Thyroid gland (tissue), 4 donors: ENCODE measurements around the gene IL25. TPM values are rescaled to one million over a fixed set of nuclear protein-coding genes. Genes with fewer than 3 reads are reported as not detected.
A peak's percentile ranks its signal among the peaks of the same experiment; 100 is the strongest.

ENCODE experiments used
- DNase-seq, 2 donors: peaks; one replicate each; pipeline ENCODE4 v3.0.0-alpha.2; 2019
- H3K27ac ChIP-seq, 3 donors: fragments of 200-600 bp; sonication (generic); 1 replicate in 2 of 3; 2 replicates in 1 of 3; pipeline ENCODE4 v1.5.1; 2016 to 2019; ENCODE audit warnings: mild to moderate bottlenecking in 1 of 3, moderate library complexity in 1 of 3
- H3K27me3 ChIP-seq: fragments of 200-600 bp; sonication (generic); one replicate; pipeline ENCODE4 v1.5.1; 2019
- H3K36me3 ChIP-seq, 2 donors: fragments of 200-600 bp; sonication (generic); one replicate each; pipeline ENCODE4 v1.5.1; 2016 to 2019
- H3K4me1 ChIP-seq, 2 donors: fragments of 200-600 bp; sonication (generic); one replicate each; pipeline ENCODE4 v1.5.1; 2017 to 2019
- H3K4me3 ChIP-seq, 3 donors: fragments of 200-600 bp; sonication (generic); replicated peaks in 1 of 3; 1 replicate in 2 of 3; 2 replicates in 1 of 3; pipeline ENCODE4 v1.5.1; 2016; ENCODE audit warnings: mild to moderate bottlenecking in 1 of 3
- H3K9me3 ChIP-seq: fragments of 200-600 bp; sonication (generic); one replicate; pipeline ENCODE4 v1.5.1; 2017
- CTCF ChIP-seq, 6 experiments: fragments of 200-600 bp in 3 of 6; fragments of 450-650 bp in 3 of 6; sonication (generic) in 3 of 6; IDR thresholded peaks; one replicate each; pipeline ENCODE4 v1.5.1; 2016 to 2019; ENCODE audit warnings: antibody characterized with exemption in 6 of 6, mild to moderate bottlenecking in 2 of 6, inconsistent platforms in 1 of 6, moderate library complexity in 1 of 6
- POLR2A ChIP-seq, 2 donors: fragments of 450-650 bp; IDR thresholded peaks; one replicate each; pipeline ENCODE4 v1.6.1; 2017; ENCODE audit warnings: antibody characterized with exemption in 2 of 2, mild to moderate bottlenecking in 2 of 2, moderate library complexity in 1 of 2
- WGBS, 2 donors: methylation state at CpG; one replicate each; pipeline ENCODE4 v1.1.5; 2017; 5-methylcytosine and 5-hydroxymethylcytosine counted together
- intact Hi-C: fragments of 100-400 bp; cut with DNase I; formaldehyde crosslinking; loops from one replicate; pipeline ENCODE4 v1.15.1; 2023
- total RNA-seq, 4 donors: library from RNA; depleted of rRNA; stranded (reverse); fragments of >200 nt; gene quantifications; one replicate each; pipeline ENCODE4 v1.2.3, GENCODE V29; 2016

IL25 gene
- total RNA-seq, 4 donors from 2014 or later = not detected

GRCh38 chr14:23348297-23348655 lies 24.3 kb upstream of the IL25 start:
- Histone ChIP-seq H3K4me1 (peaks cover 0 to 10% of the 10 kb centered on the region in 2 donors), H3K4me3 (no peak overlapping the region), H3K9me3 (no peaks in the 10 kb centered on the region), H3K27me3 (no peaks in the 10 kb centered on the region), H3K27ac (no peak overlapping the region), H3K36me3 (no peaks in the 10 kb centered on the region)
- 88% methylated on average over 6 of the region's 6 CpGs for WGBS, 2 donors
- intact Hi-C loops = no loop called here
- DNase-seq = no peak
- TF ChIP-seq POLR2A (IDR thresholded peaks at IDR 0.05) = no peak

GRCh38 chr14:23349156-23349845 lies 23.3 kb upstream of the IL25 start:
- Histone ChIP-seq H3K27me3 (no peaks in the 10 kb centered on the region), H3K9me3 (no peaks in the 10 kb centered on the region), H3K27ac (no peak overlapping the region), H3K36me3 (no peaks in the 10 kb centered on the region), H3K4me3 (no peak overlapping the region), H3K4me1 (peaks cover 0 to 12% of the 10 kb centered on the region in 2 donors)
- no peak for DNase-seq
- WGBS, 2 donors = 87 to 94% methylated on average over 5 to 7 of the region's 8 CpGs
- intact Hi-C loops = no loop called here
- TF ChIP-seq POLR2A (IDR thresholded peaks at IDR 0.05) (no peak), CTCF (IDR thresholded peaks at IDR 0.05) (no peak)

- H3K4me3 ChIP-seq = peak overlapping the region; percentile 73 to 80 (median 78)
- no peaks in the 10 kb centered on the region for H3K9me3 ChIP-seq
- intact Hi-C loops = no loop called here
- no peaks in the 10 kb centered on the region for H3K27me3 ChIP-seq
- peak; percentile 29 to 32 for DNase-seq
- H3K4me1 ChIP-seq = peaks cover 0 to 12% of the 10 kb centered on the region in 2 donors
- H3K27ac ChIP-seq = no peak overlapping the region
- WGBS, 2 donors = 7 to 11% methylated on average over 22 to 23 of the region's 61 CpGs
- TF ChIP-seq CTCF (IDR thresholded peaks at IDR 0.05) (no peak), POLR2A (IDR thresholded peaks at IDR 0.05) (peak in 1 of 2 donors; percentile 15)
- no peaks in the 10 kb centered on the region for H3K36me3 ChIP-seq
Measured at GRCh38 chr14:23351681-23352505, 20.7 kb upstream of the IL25 start.

- Histone ChIP-seq H3K27me3 (no peaks in the 10 kb centered on the region), H3K4me3 (peak within 1 kb of the TSS; percentile 73 to 80 (median 78)), H3K4me1 (peaks cover 0 to 12% of the 10 kb centered on the region in 2 donors), H3K36me3 (no peaks in the 10 kb centered on the region), H3K27ac (peak within 1 kb of the TSS in 1 of 3 donors; percentile 21), H3K9me3 (no peaks in the 10 kb centered on the region)
- peak; percentile 81 to 82 for DNase-seq
- TF ChIP-seq CTCF (IDR thresholded peaks at IDR 0.05) (peak in 1 of 6 experiments; percentile 15), POLR2A (IDR thresholded peaks at IDR 0.05) (peak; percentile 30 to 96)
- intact Hi-C loops = no loop called here
- WGBS, 2 donors = 1 to 2% methylated on average over 7 to 20 of the region's 42 CpGs
Measured at GRCh38 chr14:23352506-23353432, 19.8 kb upstream of the IL25 start, which contains the start of gene SLC22A17. Gene SLC22A17 (minus strand): TSS chr14:23352887.

GRCh38 chr14:23353433-23353780 lies 19.2 kb upstream of the IL25 start:
- H3K27me3 ChIP-seq = no peaks in the 10 kb centered on the region
- whole genome bisulfite sequencing, 2 donors = 71 to 77% methylated on average over 5 of the region's 5 CpGs
- TF ChIP-seq POLR2A (IDR thresholded peaks at IDR 0.05) (no peak), CTCF (IDR thresholded peaks at IDR 0.05) (no peak)
- H3K27ac ChIP-seq = peak overlapping the region in 1 of 3 donors; percentile 21
- H3K36me3 ChIP-seq = no peaks in the 10 kb centered on the region
- DNase-seq = no peak
- no peak overlapping the region for H3K4me3 ChIP-seq
- H3K4me1 ChIP-seq = peaks cover 0 to 12% of the 10 kb centered on the region in 2 donors
- H3K9me3 ChIP-seq = no peaks in the 10 kb centered on the region
- intact Hi-C loops = no loop called here
